NCI-H526 treated with DMSO at 0.1 percent for 48 hours (cell line): ENCODE data around the gene IFNA4.
A peak's percentile ranks its signal among the peaks of the same experiment; 100 is the strongest.

Source experiments
- DNase-seq: peaks from one replicate; lab custom pipeline; 2025; lab: John Stamatoyannopoulos, UW

The IFNA4 gene

GRCh38 chr9:21165516-21165915, 21.9 kb downstream of the IFNA4 start:
- DNase-seq, result no peak

DNA sequence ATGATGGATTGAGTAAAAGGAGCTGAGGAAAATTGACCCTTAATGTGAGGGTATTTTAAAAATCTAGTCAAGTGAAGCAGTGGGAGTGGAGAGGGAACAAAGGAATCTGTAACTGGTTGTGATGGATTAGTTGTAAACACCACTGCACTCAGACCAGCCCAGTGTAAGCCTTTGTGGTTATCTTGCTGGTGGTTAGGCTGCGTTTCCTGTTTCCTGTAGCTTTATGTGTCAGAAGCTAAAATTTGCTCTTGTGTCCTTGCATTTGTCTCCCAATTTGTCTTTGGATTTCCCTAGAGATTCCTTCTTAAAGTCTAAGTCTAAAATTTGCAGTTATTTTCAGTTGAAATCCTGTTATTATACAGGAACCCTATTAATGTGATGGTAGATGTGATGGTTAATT, 27.2 kb downstream of the IFNA4 start:
- no peak for DNase-seq

DNA sequence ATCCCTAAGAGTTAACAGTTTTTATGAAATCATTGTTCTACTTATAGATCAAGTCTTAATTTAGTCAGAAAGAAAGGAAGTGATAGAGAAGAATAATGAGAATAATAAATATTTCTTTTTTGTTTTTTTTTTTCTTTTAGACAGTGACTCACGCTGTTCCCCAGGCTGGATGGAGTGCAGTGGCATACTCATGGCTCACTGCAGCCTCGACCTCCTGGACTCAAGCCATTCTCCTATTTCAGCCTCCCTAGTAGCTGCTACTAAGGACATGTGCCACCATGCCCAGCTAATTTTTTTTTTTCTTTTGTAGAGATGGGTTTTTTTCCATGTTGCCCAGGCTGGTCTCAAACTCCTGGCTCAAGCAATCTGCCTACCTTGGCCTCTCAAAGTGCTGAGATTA, 31.9 kb downstream of the IFNA4 start:
- DNase-seq, result no peak

- peak; percentile 5 for DNase-seq
These were observed 33.3 kb downstream of the IFNA4 start for GRCh38 chr9:21154018-21154608.

DNA sequence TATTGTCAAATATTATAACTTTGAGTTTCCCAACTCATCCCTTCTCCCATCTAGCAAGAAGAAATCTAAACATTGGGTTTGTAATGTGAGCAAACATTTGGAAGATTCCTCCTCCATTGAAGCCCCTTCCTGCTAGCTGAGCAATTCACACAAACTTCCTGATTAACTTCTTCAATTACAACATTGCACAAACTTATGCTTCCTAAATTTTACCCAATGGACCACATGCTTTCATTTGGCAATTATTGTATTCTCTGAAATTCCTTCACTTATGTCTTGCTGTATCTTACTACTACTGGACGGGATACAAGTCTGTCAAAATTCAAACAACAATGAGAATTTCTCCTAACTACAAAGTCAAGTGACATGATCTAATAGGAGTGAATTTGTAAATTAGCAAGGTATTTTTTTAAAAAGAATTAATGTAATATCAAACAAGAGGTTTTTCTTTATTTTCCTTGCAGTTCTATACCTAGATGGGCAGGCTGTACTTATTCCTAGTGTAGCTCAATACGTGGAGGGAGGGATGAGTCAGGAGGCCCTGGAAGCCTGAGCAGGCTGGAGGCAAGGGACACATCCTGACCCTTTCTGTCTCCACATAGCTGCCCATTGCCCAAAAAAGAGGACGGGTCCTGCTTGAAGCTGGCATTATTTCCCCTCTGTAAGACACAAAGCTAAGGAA, 33.9 kb downstream of the IFNA4 start:
- DNase-seq, result no peak

- DNase-seq, result no peak
These were observed 42.8 kb downstream of the IFNA4 start for GRCh38 chr9:21144603-21145002.

- no peak for DNase-seq
These were observed 45.9 kb downstream of the IFNA4 start, which contains the start of gene IFNW1 for GRCh38 chr9:21141427-21141882. IFNW1 (minus strand) TSS chr9:21141832; CDS start chr9:21141570, 262 bp downstream.

DNA sequence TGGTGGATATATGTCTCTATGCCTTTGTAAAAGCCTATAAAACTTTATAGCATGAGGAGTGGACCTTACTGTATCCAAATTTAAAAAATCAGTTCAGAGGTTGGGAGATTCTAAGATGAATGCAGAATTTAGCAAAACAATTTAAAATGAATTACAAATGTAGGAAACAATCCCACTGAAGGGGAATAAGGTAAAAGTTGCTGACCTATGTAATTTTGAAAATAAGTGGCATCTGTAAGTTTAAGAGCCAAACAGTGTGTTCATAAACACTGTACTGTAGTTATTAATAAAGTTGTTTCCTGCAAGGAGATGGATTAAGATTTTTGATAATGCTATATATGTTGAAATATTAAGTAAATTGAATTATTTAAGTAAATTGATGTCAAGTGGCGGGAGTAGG, 50.4 kb downstream of the IFNA4 start:
- no peak for DNase-seq
